DND-41 (cell line): ENCODE data around the gene CACNB4.

Experiments
- ATAC-seq: fragments of 200-7000 bp; cut with Tn5 transposase; 3 replicates; pipeline ENCODE4 v1.9.1; 2021; ENCODE audit warnings: low read depth; ENCODE audit not compliant: insufficient read depth
- DNase-seq: peaks from one replicate; pipeline ENCODE4 v3.0.0-alpha.2; 2020
- H2AFZ ChIP-seq: 2 replicates; pipeline ENCODE4 v1.6.0; 2012; ENCODE audit warnings: low read depth, low read length
- H3K27ac ChIP-seq: 2 replicates; pipeline ENCODE4 v1.5.1; 2012; ENCODE audit warnings: low read length, inconsistent platforms
- H3K27me3 ChIP-seq: fragments of 200-600 bp; sonication (generic); 2 replicates; pipeline ENCODE4 v1.6.0; 2012; ENCODE audit warnings: low read length, mild to moderate bottlenecking, inconsistent platforms; ENCODE audit not compliant: insufficient read depth, poor library complexity
- H3K36me3 ChIP-seq: 2 replicates; pipeline ENCODE4 v1.5.1; 2012; ENCODE audit warnings: low read length, inconsistent platforms; ENCODE audit not compliant: insufficient read depth
- H3K4me1 ChIP-seq: 2 replicates; pipeline ENCODE4 v1.5.1; 2012; ENCODE audit warnings: mild to moderate bottlenecking, low read length; ENCODE audit not compliant: insufficient read depth
- H3K4me2 ChIP-seq: 2 replicates; pipeline ENCODE4 v1.6.0; 2012; ENCODE audit warnings: mild to moderate bottlenecking, moderate library complexity, low read length, inconsistent platforms; ENCODE audit not compliant: insufficient read depth
- H3K4me3 ChIP-seq, 2 experiments: fragments of 200-600 bp in 1 of 2; shearing (Covaris generic) in 1 of 2; 2 replicates each; pipeline ENCODE4 v1.5.1; 2012 to 2016; ENCODE audit warnings: inconsistent platforms in 2 of 2, low read length in 2 of 2, mild to moderate bottlenecking in 2 of 2, low read depth in 1 of 2, moderate library complexity in 1 of 2
- H3K79me2 ChIP-seq: 2 replicates; pipeline ENCODE4 v1.6.0; 2012; ENCODE audit warnings: low read length, inconsistent platforms; ENCODE audit not compliant: insufficient read depth
- H3K9ac ChIP-seq: 2 replicates; pipeline ENCODE4 v1.6.0; 2012; ENCODE audit warnings: low read depth, mild to moderate bottlenecking, inconsistent platforms, low read length, moderate library complexity
- H3K9me3 ChIP-seq: 2 replicates; pipeline ENCODE4 v1.5.1; 2012; ENCODE audit warnings: low read length, moderate library complexity, mild to moderate bottlenecking, inconsistent platforms; ENCODE audit not compliant: insufficient read depth, severe bottlenecking
- H4K20me1 ChIP-seq: 2 replicates; pipeline ENCODE4 v1.6.0; 2012; ENCODE audit warnings: low read length; ENCODE audit not compliant: insufficient read depth
- EZH2 ChIP-seq: IDR thresholded peaks from 3 replicates; pipeline ENCODE4 v1.6.1; 2012; ENCODE audit warnings: borderline replicate concordance, low read depth, mild to moderate bottlenecking, moderate library complexity, low read length, inconsistent platforms; ENCODE audit not compliant: severe bottlenecking
- TF ChIP-seq, protein P1 (sequence below): IDR thresholded peaks from 2 replicates; pipeline ENCODE4 v1.5.1; 2012; ENCODE audit warnings: borderline replicate concordance, low read length, moderate library complexity, mild to moderate bottlenecking; ENCODE audit not compliant: poor library complexity, severe bottlenecking; ENCODE audit errors: extremely low read depth

The CACNB4 gene

DNA sequence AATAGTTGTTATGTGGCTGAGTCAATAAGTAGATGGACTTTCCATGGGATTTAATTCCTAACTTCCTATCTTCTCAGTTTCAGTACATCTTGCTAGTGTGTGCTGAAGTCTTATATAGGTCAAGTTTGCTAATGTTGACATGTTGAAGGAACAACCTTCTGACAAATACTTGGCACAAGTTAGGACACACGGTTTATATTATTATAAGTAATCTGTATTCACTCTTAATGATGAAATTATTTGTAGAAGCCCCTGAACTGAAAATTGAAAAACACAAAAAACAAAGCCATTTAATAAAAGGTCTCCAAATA is 289.8 kb downstream of the CACNB4 start:
- Histone ChIP-seq H3K4me1 (no peaks in the 10 kb centered on the region), H3K27me3 (no peaks in the 10 kb centered on the region), H3K79me2 (no peaks in the 10 kb centered on the region), H3K27ac (no peak overlapping the region), H3K9ac (no peak overlapping the region), H3K4me2 (no peak overlapping the region), H4K20me1 (peaks cover 3% of the 10 kb centered on the region; the same call in 1 of the 2 replicates), H2AFZ (no peak overlapping the region), H3K36me3 (peaks cover 71% of the 10 kb centered on the region), H3K4me3 (no peak overlapping the region), H3K9me3 (no peaks in the 10 kb centered on the region)
- ATAC-seq (no peak), DNase-seq (no peak)
- TF ChIP-seq EZH2: no peak
- TF ChIP-seq, protein P1, sequence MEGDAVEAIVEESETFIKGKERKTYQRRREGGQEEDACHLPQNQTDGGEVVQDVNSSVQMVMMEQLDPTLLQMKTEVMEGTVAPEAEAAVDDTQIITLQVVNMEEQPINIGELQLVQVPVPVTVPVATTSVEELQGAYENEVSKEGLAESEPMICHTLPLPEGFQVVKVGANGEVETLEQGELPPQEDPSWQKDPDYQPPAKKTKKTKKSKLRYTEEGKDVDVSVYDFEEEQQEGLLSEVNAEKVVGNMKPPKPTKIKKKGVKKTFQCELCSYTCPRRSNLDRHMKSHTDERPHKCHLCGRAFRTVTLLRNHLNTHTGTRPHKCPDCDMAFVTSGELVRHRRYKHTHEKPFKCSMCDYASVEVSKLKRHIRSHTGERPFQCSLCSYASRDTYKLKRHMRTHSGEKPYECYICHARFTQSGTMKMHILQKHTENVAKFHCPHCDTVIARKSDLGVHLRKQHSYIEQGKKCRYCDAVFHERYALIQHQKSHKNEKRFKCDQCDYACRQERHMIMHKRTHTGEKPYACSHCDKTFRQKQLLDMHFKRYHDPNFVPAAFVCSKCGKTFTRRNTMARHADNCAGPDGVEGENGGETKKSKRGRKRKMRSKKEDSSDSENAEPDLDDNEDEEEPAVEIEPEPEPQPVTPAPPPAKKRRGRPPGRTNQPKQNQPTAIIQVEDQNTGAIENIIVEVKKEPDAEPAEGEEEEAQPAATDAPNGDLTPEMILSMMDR: no peak

DNA sequence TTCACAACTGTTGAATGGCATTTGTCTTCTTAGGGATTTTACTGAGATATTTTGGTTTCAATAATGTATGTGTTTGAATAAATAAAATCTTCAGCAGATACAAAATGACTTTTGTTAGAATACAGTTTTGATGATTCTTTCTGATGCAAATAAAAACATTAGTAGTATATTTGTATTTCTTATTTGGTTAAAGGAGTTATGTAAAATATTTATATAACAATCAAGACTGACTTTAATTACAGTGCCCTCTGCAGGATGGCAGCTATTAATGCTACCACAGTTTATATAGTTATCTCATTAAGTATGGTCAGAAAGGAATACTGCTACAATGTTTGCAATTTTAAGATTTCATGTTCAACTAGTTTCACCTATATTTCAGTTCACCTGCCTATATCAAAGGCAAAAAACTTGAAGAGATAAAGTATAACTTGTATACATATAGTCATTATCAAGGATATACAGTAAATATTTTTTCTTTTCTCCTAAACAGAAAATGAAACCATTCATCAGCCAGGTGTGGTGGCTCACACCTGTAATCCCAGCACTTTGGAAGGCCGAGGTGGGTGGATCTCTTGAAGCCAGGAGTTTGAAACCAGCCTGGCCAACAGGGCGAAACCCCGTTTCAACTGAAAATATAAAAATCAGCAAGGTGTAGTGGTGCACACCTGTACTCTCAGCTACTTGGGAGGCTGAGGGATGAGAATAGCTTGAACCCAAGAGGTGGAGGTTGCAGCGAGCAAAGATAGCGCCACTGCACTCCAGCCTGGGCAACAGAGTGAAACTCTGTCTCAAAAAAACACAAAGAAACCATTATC is 290.4 kb downstream of the CACNB4 start:
- no peaks in the 10 kb centered on the region for H3K4me1 ChIP-seq
- H3K27ac ChIP-seq: no peak overlapping the region
- no peak overlapping the region for H2AFZ ChIP-seq
- TF ChIP-seq, protein P1: peak; percentile 62
- TF ChIP-seq EZH2: no peak
- H3K9ac ChIP-seq: no peak overlapping the region
- ATAC-seq: peak; percentile 56; the same call in 2 of the 3 replicates
- H3K36me3 ChIP-seq: peaks cover 69% of the 10 kb centered on the region
- H3K27me3 ChIP-seq: no peaks in the 10 kb centered on the region
- peaks cover 3% of the 10 kb centered on the region; the same call in 1 of the 2 replicates for H4K20me1 ChIP-seq
- no peak overlapping the region for H3K4me3 ChIP-seq
- no peaks in the 10 kb centered on the region for H3K9me3 ChIP-seq
- H3K4me2 ChIP-seq: no peak overlapping the region
- H3K79me2 ChIP-seq: no peaks in the 10 kb centered on the region
- no peak for DNase-seq

DNA sequence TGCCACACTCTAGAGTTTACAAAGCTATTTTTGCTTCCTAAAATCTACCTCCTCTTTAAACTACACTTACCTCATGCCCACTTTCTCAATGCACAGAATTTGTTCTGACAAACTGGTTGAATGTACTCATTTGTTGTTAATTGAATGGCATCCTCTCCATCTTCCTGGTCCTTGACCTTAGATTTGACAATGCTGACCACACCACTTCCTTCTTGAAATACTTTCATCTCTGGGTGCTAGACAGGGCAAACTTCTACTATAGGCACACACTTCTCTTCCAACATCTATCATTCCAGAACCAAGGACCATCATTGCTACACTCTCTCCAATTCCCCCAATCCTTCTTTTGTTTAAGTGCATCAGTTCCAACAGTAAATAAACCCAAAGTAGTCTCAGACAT is 292.9 kb downstream of the CACNB4 start:
- H4K20me1 ChIP-seq: peaks cover 3% of the 10 kb centered on the region; the same call in 1 of the 2 replicates
- no peak overlapping the region for H3K27ac ChIP-seq
- ATAC-seq (no peak), DNase-seq (no peak)
- H2AFZ ChIP-seq: no peak overlapping the region
- H3K9me3 ChIP-seq: no peaks in the 10 kb centered on the region
- H3K36me3 ChIP-seq: peaks cover 65% of the 10 kb centered on the region
- no peak overlapping the region for H3K4me3 ChIP-seq
- no peaks in the 10 kb centered on the region for H3K4me1 ChIP-seq
- no peak overlapping the region for H3K4me2 ChIP-seq
- TF ChIP-seq, protein P1: no peak
- H3K9ac ChIP-seq: no peak overlapping the region
- no peaks in the 10 kb centered on the region for H3K27me3 ChIP-seq
- H3K79me2 ChIP-seq: no peaks in the 10 kb centered on the region
